ENCODE data around the gene SUSD4. TPM values are rescaled to one million over a fixed set of nuclear protein-coding genes. Genes with fewer than 3 reads are reported as not detected.

SUSD4 gene
- total RNA-seq, 6 donors from 2014 or later, result 0.55 to 3.8 (median 2.9) TPM; not detected in 1

DNA sequence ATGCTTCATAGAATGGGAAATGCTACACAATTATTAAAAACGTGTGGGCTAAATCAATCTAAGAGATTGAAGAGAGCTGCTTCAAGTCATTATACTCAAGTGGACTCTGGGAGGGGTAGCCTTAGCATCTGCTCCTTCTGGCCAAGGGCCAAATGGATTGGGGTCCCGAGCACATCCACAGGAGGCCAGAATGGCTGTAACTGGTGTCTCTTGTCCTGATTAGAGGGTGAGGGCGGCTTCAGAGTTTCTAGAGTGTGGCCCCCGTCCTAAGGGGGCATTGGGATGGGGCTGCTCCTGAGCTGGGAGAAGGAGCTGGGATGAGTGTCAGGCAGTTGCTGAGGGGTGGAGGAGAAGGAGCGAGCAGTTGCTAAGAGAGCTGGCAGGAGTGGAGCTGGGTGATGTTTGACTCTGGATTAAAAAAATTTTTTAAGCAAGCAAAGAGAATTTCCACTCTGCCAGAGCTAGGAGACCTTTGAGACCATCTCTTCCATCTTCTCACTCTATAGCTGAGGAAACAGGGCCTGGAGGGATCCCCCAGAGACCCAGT is 149.6 kb downstream of the SUSD4 start:
- Histone ChIP-seq H3K9me3 (peaks cover 6 to 8% (median 7%) of the 10 kb centered on the region in 4 donors), H3K36me3 (no peaks in the 10 kb centered on the region), H3K27ac (no peak overlapping the region), H3K4me1 (no peaks in the 10 kb centered on the region), H3K4me3 (no peak overlapping the region), H3K27me3 (no peaks in the 10 kb centered on the region)
- no peak for TF ChIP-seq EP300 (IDR thresholded peaks at IDR 0.05)
- no peak for TF ChIP-seq POLR2AphosphoS5 (IDR thresholded peaks at IDR 0.05)
- no peak for TF ChIP-seq POLR2A (IDR thresholded peaks at IDR 0.05)
- TF ChIP-seq, protein P1, sequence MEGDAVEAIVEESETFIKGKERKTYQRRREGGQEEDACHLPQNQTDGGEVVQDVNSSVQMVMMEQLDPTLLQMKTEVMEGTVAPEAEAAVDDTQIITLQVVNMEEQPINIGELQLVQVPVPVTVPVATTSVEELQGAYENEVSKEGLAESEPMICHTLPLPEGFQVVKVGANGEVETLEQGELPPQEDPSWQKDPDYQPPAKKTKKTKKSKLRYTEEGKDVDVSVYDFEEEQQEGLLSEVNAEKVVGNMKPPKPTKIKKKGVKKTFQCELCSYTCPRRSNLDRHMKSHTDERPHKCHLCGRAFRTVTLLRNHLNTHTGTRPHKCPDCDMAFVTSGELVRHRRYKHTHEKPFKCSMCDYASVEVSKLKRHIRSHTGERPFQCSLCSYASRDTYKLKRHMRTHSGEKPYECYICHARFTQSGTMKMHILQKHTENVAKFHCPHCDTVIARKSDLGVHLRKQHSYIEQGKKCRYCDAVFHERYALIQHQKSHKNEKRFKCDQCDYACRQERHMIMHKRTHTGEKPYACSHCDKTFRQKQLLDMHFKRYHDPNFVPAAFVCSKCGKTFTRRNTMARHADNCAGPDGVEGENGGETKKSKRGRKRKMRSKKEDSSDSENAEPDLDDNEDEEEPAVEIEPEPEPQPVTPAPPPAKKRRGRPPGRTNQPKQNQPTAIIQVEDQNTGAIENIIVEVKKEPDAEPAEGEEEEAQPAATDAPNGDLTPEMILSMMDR (IDR thresholded peaks at IDR 0.05), result no peak
- ATAC-seq (ENCODE audit: low FRiP score in 2 of 2), result no peak
- 78 to 80% methylated on average over 5 of the region's 5 CpGs for WGBS, 2 donors
- DNase-seq, result no peak

GRCh38 chr1:223212441-223212840 is 151.5 kb downstream of the SUSD4 start:
- no peaks in the 10 kb centered on the region for H3K27me3 ChIP-seq
- 69 to 74% methylated on average over 3 of the region's 3 CpGs for WGBS, 2 donors
- TF ChIP-seq, protein P1 (IDR thresholded peaks at IDR 0.05), result no peak
- no peak for TF ChIP-seq EP300 (IDR thresholded peaks at IDR 0.05)
- no peak for TF ChIP-seq POLR2AphosphoS5 (IDR thresholded peaks at IDR 0.05)
- no peak for TF ChIP-seq POLR2A (IDR thresholded peaks at IDR 0.05)
- no peak overlapping the region for H3K27ac ChIP-seq
- no peaks in the 10 kb centered on the region for H3K36me3 ChIP-seq
- DNase-seq (no peak), ATAC-seq (ENCODE audit: low FRiP score in 2 of 2) (no peak)
- H3K4me3 ChIP-seq, result no peak overlapping the region
- H3K4me1 ChIP-seq, result no peaks in the 10 kb centered on the region
- no peaks in the 10 kb centered on the region for H3K9me3 ChIP-seq

DNA sequence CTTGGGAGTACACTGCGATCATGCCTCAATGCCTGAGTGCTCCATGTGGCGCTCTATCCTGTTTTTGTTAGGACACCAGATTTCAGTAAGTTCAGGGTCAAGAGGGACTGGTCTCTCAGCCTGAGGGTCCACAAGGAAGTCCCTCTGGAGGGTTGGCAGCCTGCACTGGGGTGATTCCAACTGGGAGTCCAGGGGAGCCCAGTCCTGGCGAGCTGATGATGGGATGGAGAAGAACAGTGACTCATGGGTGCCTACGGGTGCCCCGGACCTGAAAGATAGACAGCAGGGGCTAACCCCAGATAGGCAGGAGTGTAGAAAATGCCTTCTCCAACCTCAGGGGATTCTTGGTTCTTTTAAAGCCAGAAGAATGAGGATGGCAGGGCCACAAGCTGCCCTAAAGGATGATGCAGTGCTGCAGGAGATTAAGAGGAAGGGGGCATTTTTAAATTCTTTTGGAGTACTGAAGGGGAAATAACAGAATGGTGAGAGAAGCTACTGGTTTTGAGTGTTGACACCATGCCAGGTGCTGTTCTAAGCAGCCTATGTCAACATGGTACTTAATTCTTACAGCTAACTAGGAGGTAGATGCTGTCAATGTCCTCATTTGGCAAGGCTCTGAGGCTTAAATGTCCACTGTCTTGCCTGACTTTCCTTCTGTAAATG is 152.5 kb downstream of the SUSD4 start:
- no peak overlapping the region for H3K4me3 ChIP-seq
- no peaks in the 10 kb centered on the region for H3K4me1 ChIP-seq
- H3K27me3 ChIP-seq, result no peaks in the 10 kb centered on the region
- H3K27ac ChIP-seq, result no peak overlapping the region
- no peak for DNase-seq
- no peak for ATAC-seq (ENCODE audit: low FRiP score in 2 of 2)
- TF ChIP-seq POLR2AphosphoS5 (IDR thresholded peaks at IDR 0.05) (no peak), EP300 (IDR thresholded peaks at IDR 0.05) (no peak), POLR2A (IDR thresholded peaks at IDR 0.05) (no peak)
- TF ChIP-seq, protein P1 (IDR thresholded peaks at IDR 0.05), result no peak
- WGBS, 2 donors, result 83 to 88% methylated on average over 5 of the region's 5 CpGs
- H3K9me3 ChIP-seq, result no peaks in the 10 kb centered on the region
- no peaks in the 10 kb centered on the region for H3K36me3 ChIP-seq

DNA sequence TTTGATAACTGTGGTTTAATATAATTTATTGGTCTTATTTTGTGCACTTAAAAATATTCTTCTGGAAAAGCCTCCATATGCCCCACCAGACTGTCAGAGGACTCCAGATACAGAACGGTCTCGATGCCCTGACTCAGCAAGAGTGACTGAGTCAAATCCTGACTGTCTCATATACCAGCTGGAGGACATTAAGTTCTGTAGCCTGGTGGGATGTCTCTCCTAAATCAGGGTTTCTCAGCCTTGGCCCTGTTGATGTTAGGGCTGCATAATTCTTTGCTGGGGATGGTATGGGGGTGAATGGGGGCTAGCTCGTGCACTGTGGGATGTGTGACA is 153.2 kb downstream of the SUSD4 start:
- TF ChIP-seq POLR2AphosphoS5 (IDR thresholded peaks at IDR 0.05) (no peak), EP300 (IDR thresholded peaks at IDR 0.05) (no peak), POLR2A (IDR thresholded peaks at IDR 0.05) (no peak)
- TF ChIP-seq, protein P1 (IDR thresholded peaks at IDR 0.05), result no peak
- no peak for ATAC-seq (ENCODE audit: low FRiP score in 2 of 2)
- Histone ChIP-seq H3K36me3 (no peaks in the 10 kb centered on the region), H3K27me3 (no peaks in the 10 kb centered on the region), H3K27ac (no peak overlapping the region), H3K4me3 (no peak overlapping the region), H3K4me1 (no peaks in the 10 kb centered on the region), H3K9me3 (no peaks in the 10 kb centered on the region)
- DNase-seq, result no peak
- 83 to 87% methylated on average over 2 to 3 of the region's 3 CpGs for WGBS, 2 donors

Data from upper lobe of left lung (tissue), 6 donors.